HL-60 (cell line): Measurements from ENCODE around the gene ISL2.

Experiments used
- GABPA ChIP-seq: IDR thresholded peaks from 2 replicates; pipeline ENCODE4 v1.6.1; 2012; ENCODE audit warnings: low read depth
- POLR2AphosphoS5 ChIP-seq: IDR thresholded peaks from 2 replicates; pipeline ENCODE4 v1.6.1; 2012; ENCODE audit warnings: low read depth

- TF ChIP-seq POLR2AphosphoS5: no peak
- TF ChIP-seq GABPA: no peak
Measured at GRCh38 chr15:76376029-76376428, 39.5 kb downstream of the ISL2 start.
